OCI-LY7 (cell line): ENCODE results near the gene ARPC2. TPM values are rescaled to one million over a fixed set of nuclear protein-coding genes. Genes with fewer than 3 reads are reported as not detected.

Experiments
- BruUV-seq: library from RNA; stranded (reverse); fragments of 400-500 nt; replicated peaks from 2 replicates; lab custom pipeline; 2021; lab: Mats Ljungman, UMichigan
- CTCF ChIA-PET: fragments of 300-600 bp; sonication (Branson Sonifier 250); formaldehyde crosslinking; loops from one replicate; lab custom pipeline; 2022; ENCODE audit warnings: antibody characterized with exemption; ENCODE audit not compliant: unreplicated experiment; lab: Charles Lee
- POLR2A ChIA-PET: fragments of 300-600 bp; sonication (Branson Sonifier 250); formaldehyde crosslinking; loops from one replicate; lab custom pipeline; 2022; ENCODE audit warnings: antibody characterized with exemption; lab: Charles Lee
- DNase-seq: peaks from one replicate; pipeline ENCODE4 v3.0.0-alpha.2; 2015; ENCODE audit warnings: low spot score
- H2AFZ ChIP-seq: fragments of 200-600 bp; sonication (generic), shearing (Covaris generic); 2 replicates; pipeline ENCODE4 v1.6.1; 2014; ENCODE audit warnings: mild to moderate bottlenecking, antibody characterized with exemption, low read length, moderate library complexity
- H3K27ac ChIP-seq: fragments of 200-600 bp; sonication (generic); 2 replicates; pipeline ENCODE4 v1.5.1; 2014; ENCODE audit warnings: mixed run types, low read depth, mild to moderate bottlenecking, moderate library complexity, low read length, inconsistent platforms; ENCODE audit not compliant: poor library complexity, severe bottlenecking
- H3K36me3 ChIP-seq: fragments of 200-600 bp; sonication (generic); 2 replicates; pipeline ENCODE4 v1.6.1; 2014; ENCODE audit warnings: mild to moderate bottlenecking, antibody characterized with exemption, low read length, moderate library complexity, mixed read lengths; ENCODE audit not compliant: insufficient read depth
- H3K4me1 ChIP-seq: fragments of 200-600 bp; sonication (generic); 2 replicates; pipeline ENCODE4 v1.5.1; 2014; ENCODE audit warnings: mild to moderate bottlenecking, low read length; ENCODE audit not compliant: insufficient read depth, poor library complexity, severe bottlenecking
- H3K4me2 ChIP-seq: fragments of 200-600 bp; sonication (generic); 2 replicates; pipeline ENCODE4 v1.6.1; 2014; ENCODE audit warnings: mild to moderate bottlenecking, low read length
- H3K4me3 ChIP-seq: fragments of 200-600 bp; sonication (generic); 2 replicates; pipeline ENCODE4 v1.5.1; 2014; ENCODE audit warnings: mild to moderate bottlenecking, low read depth, low read length; ENCODE audit not compliant: poor library complexity, severe bottlenecking
- H3K79me2 ChIP-seq: fragments of 200-600 bp; sonication (generic); 2 replicates; pipeline ENCODE4 v1.6.1; 2016; ENCODE audit warnings: low read depth, mild to moderate bottlenecking, low read length, moderate library complexity, mixed read lengths; ENCODE audit not compliant: insufficient read depth
- H3K9me2 ChIP-seq: fragments of 200-600 bp; sonication (generic); 2 replicates; pipeline ENCODE4 v1.6.1; 2016; ENCODE audit warnings: mild to moderate bottlenecking, low read length, mixed read lengths; ENCODE audit not compliant: insufficient read depth
- H3K9me3 ChIP-seq: fragments of 200-600 bp; sonication (generic); 2 replicates; pipeline ENCODE4 v1.6.1; 2014; ENCODE audit warnings: mild to moderate bottlenecking, mixed run types, low read length, mixed read lengths
- H4K20me1 ChIP-seq: fragments of 200-600 bp; sonication (generic); 2 replicates; pipeline ENCODE4 v1.6.1; 2014; ENCODE audit warnings: mild to moderate bottlenecking, antibody characterized with exemption, low read length, moderate library complexity, mixed read lengths; ENCODE audit not compliant: insufficient read depth
- EZH2phosphoT487 ChIP-seq: fragments of 200-600 bp; sonication (generic); IDR thresholded peaks from 2 replicates; pipeline ENCODE4 v1.6.1; 2018; ENCODE audit warnings: low read depth, borderline replicate concordance, mild to moderate bottlenecking, mixed run types, antibody characterized with exemption, low read length, moderate library complexity, mixed read lengths
- intact Hi-C: fragments of 100-400 bp; cut with micrococcal nuclease; formaldehyde crosslinking; loops from one replicate; pipeline ENCODE4 v1.10.0; 2022; ENCODE audit not compliant: unreplicated experiment
- total RNA-seq, 2 experiments: library from RNA; depleted of rRNA in 1 of 2; stranded (reverse); fragments of >200 nt in 1 of 2; shearing (Covaris generic) in 1 of 2; gene quantifications; 2 replicates each; pipeline ENCODE4 v1.2.3, GENCODE V29; 2014 to 2022
- TF ChIP-seq, protein P1 (sequence below): fragments of 200-600 bp; sonication (generic); conservative IDR thresholded peaks from 2 replicates; pipeline ENCODE4 v1.5.1; 2014; ENCODE audit warnings: mild to moderate bottlenecking, antibody characterized with exemption, low read length, moderate library complexity, mixed read lengths

Gene ARPC2
- total RNA-seq, 2 experiments from 2014 or later = 264 to 545 TPM

DNA sequence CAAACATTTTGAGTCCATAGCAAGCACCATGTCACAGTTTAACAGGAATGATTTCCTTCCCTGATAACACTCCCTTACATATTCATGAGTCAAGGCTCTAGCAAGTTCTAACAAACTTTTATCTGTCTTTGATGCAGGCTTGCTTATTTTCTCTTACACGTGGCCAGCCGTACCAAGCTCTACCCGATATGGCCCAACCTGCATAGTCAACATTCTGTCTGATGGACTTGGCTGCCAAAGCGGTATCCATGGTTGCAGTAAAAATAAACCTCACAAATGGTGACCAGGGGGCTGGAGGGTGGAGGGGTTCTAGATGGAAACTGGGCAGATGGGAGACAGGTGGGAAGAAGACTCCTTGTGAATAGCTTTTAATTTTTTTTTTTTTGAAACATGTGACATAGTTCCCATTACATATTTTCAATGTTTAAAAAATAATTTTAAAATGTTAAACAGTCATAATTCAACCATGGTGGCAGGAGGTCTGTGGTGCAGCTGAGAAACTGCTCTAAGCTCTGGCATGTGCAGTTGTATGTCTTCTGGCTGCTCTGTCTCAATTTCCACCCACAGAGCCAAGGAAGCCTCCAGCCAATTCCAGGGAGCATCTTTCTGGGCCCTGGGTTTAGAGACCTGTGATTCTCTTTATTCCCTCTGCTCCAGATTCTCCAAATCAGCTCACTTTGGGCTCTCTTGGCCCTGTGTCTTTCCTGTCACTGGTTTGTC, 29.5 kb upstream of the ARPC2 start:
- POLR2A ChIA-PET = interaction anchor here (0.6 kb wide), 1 partner anchor 180 kb away, joined by 4 read pairs; no protein-coding TSS in a partner anchor
- H3K79me2 ChIP-seq = no peaks in the 10 kb centered on the region
- H2AFZ ChIP-seq = peak overlapping the region; percentile 94; the same call in 1 of the 2 replicates
- CTCF ChIA-PET = no interaction called here
- no TSS peak for BruUV-seq
- no peak for TF ChIP-seq EZH2phosphoT487
- TF ChIP-seq, protein P1, sequence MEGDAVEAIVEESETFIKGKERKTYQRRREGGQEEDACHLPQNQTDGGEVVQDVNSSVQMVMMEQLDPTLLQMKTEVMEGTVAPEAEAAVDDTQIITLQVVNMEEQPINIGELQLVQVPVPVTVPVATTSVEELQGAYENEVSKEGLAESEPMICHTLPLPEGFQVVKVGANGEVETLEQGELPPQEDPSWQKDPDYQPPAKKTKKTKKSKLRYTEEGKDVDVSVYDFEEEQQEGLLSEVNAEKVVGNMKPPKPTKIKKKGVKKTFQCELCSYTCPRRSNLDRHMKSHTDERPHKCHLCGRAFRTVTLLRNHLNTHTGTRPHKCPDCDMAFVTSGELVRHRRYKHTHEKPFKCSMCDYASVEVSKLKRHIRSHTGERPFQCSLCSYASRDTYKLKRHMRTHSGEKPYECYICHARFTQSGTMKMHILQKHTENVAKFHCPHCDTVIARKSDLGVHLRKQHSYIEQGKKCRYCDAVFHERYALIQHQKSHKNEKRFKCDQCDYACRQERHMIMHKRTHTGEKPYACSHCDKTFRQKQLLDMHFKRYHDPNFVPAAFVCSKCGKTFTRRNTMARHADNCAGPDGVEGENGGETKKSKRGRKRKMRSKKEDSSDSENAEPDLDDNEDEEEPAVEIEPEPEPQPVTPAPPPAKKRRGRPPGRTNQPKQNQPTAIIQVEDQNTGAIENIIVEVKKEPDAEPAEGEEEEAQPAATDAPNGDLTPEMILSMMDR = no peak
- intact Hi-C loops = loop anchor here (2.0 kb wide), 1 partner anchor 209 kb away; no protein-coding TSS in a partner anchor
- no peaks in the 10 kb centered on the region for H3K9me3 ChIP-seq
- no peaks in the 10 kb centered on the region for H4K20me1 ChIP-seq
- H3K4me2 ChIP-seq = no peak overlapping the region
- no peak for DNase-seq
- no peaks in the 10 kb centered on the region for H3K9me2 ChIP-seq
- no peak overlapping the region for H3K27ac ChIP-seq
- H3K4me3 ChIP-seq = no peak overlapping the region
- H3K4me1 ChIP-seq = peaks cover 6% of the 10 kb centered on the region
- no peaks in the 10 kb centered on the region for H3K36me3 ChIP-seq

DNA sequence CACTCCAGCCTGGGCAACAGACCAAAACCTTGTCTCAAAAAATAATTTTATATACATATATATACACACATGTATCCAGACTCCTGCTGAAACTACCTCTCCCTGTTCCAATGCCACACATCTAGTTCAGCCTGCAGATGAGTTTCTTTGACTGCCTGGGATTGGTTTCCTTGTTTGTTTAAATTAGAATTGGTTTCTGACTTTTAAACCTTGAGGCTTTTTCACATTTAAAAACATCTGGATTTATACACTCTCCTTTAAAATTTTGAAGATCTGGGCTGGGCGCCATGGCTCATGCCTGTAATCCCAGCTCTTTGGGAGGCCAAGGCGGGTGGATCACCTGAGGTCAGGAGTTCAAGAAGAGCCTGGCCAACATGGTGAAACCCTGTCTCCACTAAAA, 28.5 kb upstream of the ARPC2 start:
- CTCF ChIA-PET = no interaction called here
- POLR2A ChIA-PET = interaction anchor here (0.7 to 1.1 kb wide), 2 partner anchors 41 to 509 kb away, joined by 3 read pairs; no protein-coding TSS in a partner anchor
- Histone ChIP-seq H3K9me2 (no peaks in the 10 kb centered on the region), H3K79me2 (no peaks in the 10 kb centered on the region), H2AFZ (no peak overlapping the region), H3K36me3 (no peaks in the 10 kb centered on the region), H3K27ac (no peak overlapping the region), H3K4me1 (peaks cover 6% of the 10 kb centered on the region), H3K4me2 (no peak overlapping the region), H3K9me3 (no peaks in the 10 kb centered on the region), H3K4me3 (no peak overlapping the region), H4K20me1 (no peaks in the 10 kb centered on the region)
- TF ChIP-seq, protein P1 = no peak
- no peak for TF ChIP-seq EZH2phosphoT487
- no TSS peak for BruUV-seq
- intact Hi-C loops = no loop called here
- no peak for DNase-seq

DNA sequence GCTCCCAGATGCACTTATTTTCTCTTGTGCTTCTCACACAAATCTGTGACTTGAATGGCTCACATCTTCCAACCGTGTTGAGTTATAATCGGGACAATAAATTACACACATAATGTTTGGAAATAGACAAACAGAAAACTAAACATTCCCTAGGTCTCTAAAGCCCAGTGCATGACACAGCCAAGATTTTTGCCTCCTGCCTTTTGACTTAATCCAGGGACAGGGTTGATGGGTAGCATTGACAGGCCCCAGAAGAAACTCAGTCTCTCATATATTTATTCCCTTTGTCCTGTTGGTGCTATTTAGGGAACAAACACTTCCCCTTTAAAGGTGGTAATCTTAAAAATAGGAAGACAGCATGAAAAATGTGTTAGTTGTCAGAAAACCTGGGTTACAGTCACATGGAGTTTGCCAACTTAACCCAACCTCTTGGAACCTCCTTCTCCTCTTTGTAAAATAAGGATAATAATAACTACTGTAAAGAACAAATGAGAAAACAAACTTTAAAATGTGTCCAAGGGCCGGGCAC, 24.0 kb upstream of the ARPC2 start:
- BruUV-seq = no TSS peak
- Histone ChIP-seq H3K9me2 (no peaks in the 10 kb centered on the region), H3K4me2 (no peak overlapping the region), H2AFZ (no peak overlapping the region), H3K79me2 (no peaks in the 10 kb centered on the region), H3K36me3 (no peaks in the 10 kb centered on the region), H3K27ac (no peak overlapping the region), H3K9me3 (no peaks in the 10 kb centered on the region), H3K4me1 (peaks cover 3% of the 10 kb centered on the region), H3K4me3 (no peak overlapping the region), H4K20me1 (no peaks in the 10 kb centered on the region)
- DNase-seq = no peak
- no peak for TF ChIP-seq EZH2phosphoT487
- TF ChIP-seq, protein P1 = no peak
- POLR2A ChIA-PET = no interaction called here
- CTCF ChIA-PET = no interaction called here
- intact Hi-C loops = no loop called here
